Measurements from ENCODE around the gene PDE4D. TPM values are rescaled to one million over a fixed set of nuclear protein-coding genes. Genes with fewer than 3 reads are reported as not detected.

The PDE4D gene
- total and polyA plus RNA-seq, 10 of the 15 experiments (the other 5 are each of a cell fraction or from before 2014, with no cell fraction given) = 0.87 to 4.1 (median 2.2) TPM

DNA sequence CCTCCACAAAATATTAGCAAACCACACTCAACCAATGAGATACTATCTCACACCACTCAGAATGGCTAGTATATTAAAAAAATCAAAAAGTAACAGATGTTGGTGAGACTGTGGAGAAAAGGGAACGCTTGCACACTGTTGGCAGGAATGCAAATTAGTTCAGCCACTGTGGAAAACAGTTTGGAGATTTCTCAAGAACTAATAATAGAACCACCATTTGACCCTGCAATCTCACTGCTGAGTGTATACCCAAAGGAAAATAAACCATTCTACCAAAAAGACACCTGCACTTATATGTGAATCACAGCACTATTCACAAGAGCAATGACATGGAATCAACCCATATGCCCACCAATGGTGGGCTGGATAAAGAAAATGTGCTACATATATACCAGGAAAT lies 393.5 kb downstream of the PDE4D start (continued):
- no peak for TF ChIP-seq JUND (IDR thresholded peaks at IDR 0.05; ENCODE audit: low read depth, low read length)
- no peak for TF ChIP-seq PML (IDR thresholded peaks at IDR 0.05; ENCODE audit: low read length)
- no peak for TF ChIP-seq JUNB (IDR thresholded peaks at IDR 0.05)
- TF ChIP-seq SIX5 (IDR thresholded peaks at IDR 0.05; ENCODE audit: low read depth, low read length, severe bottlenecking) = no peak
- no peak for TF ChIP-seq NR2F1 (conservative IDR thresholded peaks at IDR 0.05)

DNA sequence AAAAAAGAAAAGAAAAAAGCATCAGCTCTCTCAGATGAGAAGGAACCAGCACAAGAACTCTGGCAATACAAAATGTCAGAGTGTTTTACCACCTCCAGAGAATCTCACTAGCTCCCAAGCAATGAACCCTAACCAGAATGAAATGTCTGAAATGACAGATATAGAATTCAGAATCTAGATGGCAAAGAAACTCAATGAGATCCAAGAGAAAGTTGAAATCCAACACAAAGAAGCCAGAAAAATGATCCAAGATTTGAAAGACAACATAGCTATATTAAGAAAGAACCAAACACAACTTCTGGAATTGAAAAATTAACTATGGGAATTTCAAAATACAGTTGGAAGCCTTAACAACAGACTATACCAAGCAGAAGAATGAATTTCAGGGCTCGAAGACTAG lies 396.3 kb downstream of the PDE4D start:
- Histone ChIP-seq H3K79me2 (ENCODE audit: control insufficient read depth, insufficient read depth, low read length) (no peaks in the 10 kb centered on the region), H4K20me1 (ENCODE audit: control insufficient read depth, insufficient read depth) (no peaks in the 10 kb centered on the region), H3K36me3 (ENCODE audit: control insufficient read depth in 2 of 2, insufficient read depth in 2 of 2, low read length in 1 of 2) (no peaks in the 10 kb centered on the region), H3K9me3 (replicated peaks; ENCODE audit: control insufficient read depth, insufficient read depth, low read length) (no peaks in the 10 kb centered on the region), H2AFZ (ENCODE audit: control insufficient read depth, low read depth, low read length) (no peak overlapping the region), H3K4me1 (ENCODE audit: control insufficient read depth, insufficient read depth, low read length) (no peaks in the 10 kb centered on the region), H3K4me3 (no peak overlapping the region), H3K27ac (ENCODE audit: control insufficient read depth, insufficient read depth) (no peak overlapping the region), H3K9ac (ENCODE audit: control insufficient read depth, insufficient read depth, low read length) (no peak overlapping the region), H3K27me3 (replicated peaks in 1 of 2; ENCODE audit: control insufficient read depth in 2 of 2, insufficient read depth in 2 of 2, low read length in 1 of 2) (no peaks in the 10 kb centered on the region), H3K4me2 (ENCODE audit: control insufficient read depth, insufficient read depth) (no peak overlapping the region)
- intact Hi-C loops (cut with micrococcal nuclease; ENCODE audit: unreplicated experiment) = loop anchor here (2.0 to 5.0 kb wide), 2 partner anchors 106 to 310 kb away; no protein-coding TSS in a partner anchor
- WGBS (ENCODE audit: insufficient coverage, insufficient replicate concordance, low lambda C conversion rate, missing lambda C conversion rate) = 0% methylated on average over 1 of the region's 1 CpG
- FAIRE-seq (no peak), ATAC-seq (no peak), DNase-seq (ENCODE audit: low read depth, low spot score) (no peak)
- ChIA-PET RAD21 (ENCODE audit: unreplicated experiment) (no interaction called here), POLR2A (no interaction called here), SMC1A (ENCODE audit: uncharacterized antibody, unreplicated experiment) (interaction anchor here (0.9 to 1.1 kb wide), 4 partner anchors 9 to 146 kb away, joined by 3 to 7 read pairs (median 4); no protein-coding TSS in a partner anchor), CTCF (interaction anchor here (0.9 to 2.8 kb wide), 10 partner anchors 9 to 1173 kb away, joined by 3 to 22 read pairs (median 6); no protein-coding TSS in a partner anchor)
- in situ Hi-C loops (cut with MboI) = no loop called here
- TF ChIP-seq NFYB (IDR thresholded peaks at IDR 0.05; ENCODE audit: insufficient read depth, low read depth, low read length) (no peak), SMAD1 (IDR thresholded peaks at IDR 0.05; ENCODE audit: low read depth, partially characterized antibody) (no peak), NR2F1 (conservative IDR thresholded peaks at IDR 0.05) (no peak)
- no TSS peak for BruUV-seq (replicated peaks)

All from GM12878 (cell line).